ENCODE measurements around the gene DBN1. TPM values are rescaled to one million over a fixed set of nuclear protein-coding genes. Genes with fewer than 3 reads are reported as not detected.
A peak's percentile ranks its signal among the peaks of the same experiment; 100 is the strongest.

The DBN1 gene
- total and polyA plus RNA-seq, 2 of the 8 experiments (the other 6 are each of a cell fraction or from before 2014, with no cell fraction given): 168 to 333 TPM

DNA sequence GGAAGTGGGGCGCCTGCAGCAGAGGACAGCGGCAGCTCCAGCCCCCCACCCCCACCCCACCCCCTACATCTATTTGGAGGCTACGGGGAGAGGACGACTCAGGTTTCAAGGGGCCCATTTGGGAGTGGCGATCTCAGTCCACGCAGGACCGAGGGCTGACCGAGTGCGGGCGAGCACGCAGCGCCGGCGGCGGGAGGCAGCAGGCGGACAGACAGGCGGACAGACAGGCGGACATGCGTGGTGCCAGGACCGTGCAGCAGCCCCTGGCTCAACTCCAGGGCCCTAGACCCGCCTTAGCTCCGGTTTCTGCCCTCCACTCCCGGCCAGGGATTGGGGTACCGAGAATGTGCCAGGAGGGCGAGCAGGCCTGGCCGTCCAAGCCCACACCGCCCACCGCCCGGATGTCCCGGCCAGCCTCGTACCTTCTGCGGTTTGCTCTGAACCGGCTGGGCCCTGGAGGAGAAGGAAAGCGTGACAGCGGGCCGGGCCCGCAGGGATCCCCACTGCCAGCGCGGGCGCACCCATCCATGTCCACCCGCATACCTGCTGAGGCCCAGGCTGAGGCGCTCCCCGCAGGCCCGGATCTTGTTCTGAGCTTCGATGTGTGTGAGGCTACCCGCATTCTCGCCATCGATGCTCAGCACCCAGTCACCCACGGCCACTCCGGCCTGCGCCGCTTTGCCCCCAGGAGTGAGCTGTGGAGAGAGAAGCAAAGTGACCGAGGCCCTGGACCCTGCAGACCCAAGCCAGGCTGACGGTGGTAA, 18.7 kb upstream of the DBN1 start:
- no peak overlapping the region for H2BK15ac ChIP-seq (ENCODE audit: low read length)
- ChIA-PET CTCF (ENCODE audit: partially characterized antibody) (interaction anchor here (0.8 to 12.7 kb wide), 17 partner anchors 13 to 714 kb away, joined by 3 to 306 read pairs (median 4); partner anchors contain the start of genes DDX41, DOK3 and PDLIM7), POLR2A (ENCODE audit: partially characterized antibody) (interaction anchor here (0.8 to 67.5 kb wide), 10 partner anchors 12 to 126 kb away, joined by 3 to 3349 read pairs (median 4); partner anchors contain the start of genes DBN1, DDX41, DOK3 and PDLIM7)
- peaks cover 3% of the 10 kb centered on the region; the same call in 1 of the 2 replicates for H3K23me2 ChIP-seq (ENCODE audit: low read depth, low read length)
- no peak overlapping the region for H2AFZ ChIP-seq (ENCODE audit: low read length)
- no peak overlapping the region; the same call in 1 of the 2 replicates for H2BK5ac ChIP-seq (ENCODE audit: low read depth, low read length)
- no peak overlapping the region for H3K14ac ChIP-seq (ENCODE audit: insufficient read length)
- H2BK20ac ChIP-seq (ENCODE audit: low read length): no peak overlapping the region
- H3K18ac ChIP-seq (ENCODE audit: extremely low read depth, low read length): no peak overlapping the region
- H3K23ac ChIP-seq (ENCODE audit: insufficient read length): no peak overlapping the region
- no peaks in the 10 kb centered on the region for H3K27me3 ChIP-seq (replicated peaks in 1 of 4; ENCODE audit: control insufficient read depth in 3 of 4, extremely low read depth in 1 of 4, insufficient read depth in 3 of 4, low read length in 3 of 4)
- peak overlapping the region; percentile 6; the same call in 1 of the 2 replicates for H4K8ac ChIP-seq (ENCODE audit: extremely low read depth, insufficient read depth, low read length)
- FAIRE-seq (no peak), DNase-seq (ENCODE audit: low read depth in 1 of 2, low spot score in 2 of 2) (no peak)
- H3K79me2 ChIP-seq (ENCODE audit: control insufficient read depth in 1 of 2, insufficient read depth in 2 of 2, low read length in 2 of 2): peaks cover 0 to 8% of the 10 kb centered on the region in 2 experiments; a peak in 1 of 4 replicates
- H2BK12ac ChIP-seq (ENCODE audit: low read depth, low read length): no peak overlapping the region
- peaks cover 0 to 27% (median 24%) of the 10 kb centered on the region in 4 experiments; a peak in 6 of 7 replicates for H3K4me1 ChIP-seq (replicated peaks in 1 of 4; ENCODE audit: control insufficient read depth in 3 of 4, insufficient read depth in 4 of 4, low read length in 3 of 4)
- no peak overlapping the region for H4K91ac ChIP-seq (replicated peaks; ENCODE audit: insufficient read length, low read length)
- H3K4ac ChIP-seq (replicated peaks; ENCODE audit: insufficient read length, low read depth, low read length): no peak overlapping the region
- H3K27ac ChIP-seq (ENCODE audit: low read depth, low read length): no peak overlapping the region
- peaks cover 7% of the 10 kb centered on the region; the same call in 1 of the 2 replicates for H3K79me1 ChIP-seq (ENCODE audit: low read depth, low read length)
- no peak overlapping the region; a peak in 1 of 7 replicates for H3K9ac ChIP-seq (replicated peaks in 1 of 4; ENCODE audit: extremely low read depth in 1 of 4, low read depth in 3 of 4, low read length in 3 of 4)
- WGBS, 2 experiments (ENCODE audit: extremely low coverage in 1 of 2, insufficient coverage in 1 of 2, insufficient read length in 1 of 2, insufficient replicate concordance in 2 of 2, low coverage in 1 of 2, low lambda C conversion rate in 2 of 2, missing lambda C conversion rate in 1 of 2): 94% methylated on average over 31 of the region's 54 CpGs; no CpG with 5 or more reads in 1 of the 2 experiments
- H3K4me2 ChIP-seq (ENCODE audit: insufficient read depth in 1 of 2, low read depth in 2 of 2, low read length in 2 of 2): no peak overlapping the region
- H2BK120ac ChIP-seq (replicated peaks; ENCODE audit: low read depth, low read length): no peak overlapping the region
- H4K5ac ChIP-seq (ENCODE audit: insufficient read length, low read depth, low read length): no peak overlapping the region
- H3K36me3 ChIP-seq (ENCODE audit: control insufficient read depth in 2 of 4, insufficient read depth in 4 of 4, low read length in 3 of 4): peaks cover 25 to 42% (median 35%) of the 10 kb centered on the region in 4 experiments
- H3K9me3 ChIP-seq (ENCODE audit: insufficient read depth in 2 of 2, low read depth in 1 of 2, low read length in 1 of 2): no peaks in the 10 kb centered on the region
- H3K4me3 ChIP-seq (ENCODE audit: extremely low read depth in 1 of 4, insufficient read depth in 2 of 4, low read depth in 3 of 4, low read length in 4 of 4): no peak overlapping the region
- H3K56ac ChIP-seq (replicated peaks; ENCODE audit: insufficient read length, low read depth, low read length): no peak overlapping the region
- H4K20me1 ChIP-seq (replicated peaks in 1 of 2; ENCODE audit: control insufficient read depth in 1 of 2, insufficient read depth in 2 of 2, low read length in 2 of 2): peaks cover 6 to 10% of the 10 kb centered on the region in 2 experiments
- no peak overlapping the region for H2AK5ac ChIP-seq (ENCODE audit: low read depth, low read length)
- TF ChIP-seq POLR2A (IDR thresholded peaks at IDR 0.05; ENCODE audit: control extremely low read depth in 1 of 2, low read depth in 2 of 2, low read length in 2 of 2): peak in 1 of 2 experiments; percentile 77; a peak in 2 of 3 replicates
- no peak for TF ChIP-seq TCF12 (IDR thresholded peaks at IDR 0.05; ENCODE audit: low read depth, low read length)
- no peak for TF ChIP-seq KDM5A (IDR thresholded peaks at IDR 0.05; ENCODE audit: low read length)
- TF ChIP-seq GABPA (IDR thresholded peaks at IDR 0.05; ENCODE audit: borderline replicate concordance, insufficient read depth, low read length): 0 out of 2 replicates have a peak, but pooled peaks have one; percentile 11
